Globus pallidus (tissue), 1 donor: Measurements from ENCODE around the gene FLRT3.

Experiments
- DNase-seq: peaks from one replicate; pipeline ENCODE4 v3.0.0-alpha.2; 2015; ENCODE audit warnings: low spot score

Gene FLRT3

DNA sequence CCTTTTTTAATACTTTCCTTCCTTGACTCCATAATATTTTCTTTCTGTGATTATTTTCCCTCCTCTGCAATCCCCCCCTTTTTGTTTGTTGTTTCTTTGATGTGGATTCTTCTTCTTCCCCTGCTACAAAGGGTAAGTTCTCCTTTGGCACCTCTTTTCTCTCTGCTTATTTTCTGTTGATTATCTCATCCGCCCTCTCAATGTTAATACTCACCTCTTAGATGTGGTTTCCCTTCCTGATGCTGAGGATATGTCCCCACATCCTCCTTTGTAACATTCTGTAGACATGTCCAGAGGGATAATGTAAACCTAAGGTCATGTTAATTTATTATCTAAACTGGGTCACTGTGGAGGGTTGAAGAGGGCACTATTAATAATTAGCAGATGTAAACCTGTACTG lies 17.7 kb downstream of the FLRT3 start:
- DNase-seq = no peak

DNA sequence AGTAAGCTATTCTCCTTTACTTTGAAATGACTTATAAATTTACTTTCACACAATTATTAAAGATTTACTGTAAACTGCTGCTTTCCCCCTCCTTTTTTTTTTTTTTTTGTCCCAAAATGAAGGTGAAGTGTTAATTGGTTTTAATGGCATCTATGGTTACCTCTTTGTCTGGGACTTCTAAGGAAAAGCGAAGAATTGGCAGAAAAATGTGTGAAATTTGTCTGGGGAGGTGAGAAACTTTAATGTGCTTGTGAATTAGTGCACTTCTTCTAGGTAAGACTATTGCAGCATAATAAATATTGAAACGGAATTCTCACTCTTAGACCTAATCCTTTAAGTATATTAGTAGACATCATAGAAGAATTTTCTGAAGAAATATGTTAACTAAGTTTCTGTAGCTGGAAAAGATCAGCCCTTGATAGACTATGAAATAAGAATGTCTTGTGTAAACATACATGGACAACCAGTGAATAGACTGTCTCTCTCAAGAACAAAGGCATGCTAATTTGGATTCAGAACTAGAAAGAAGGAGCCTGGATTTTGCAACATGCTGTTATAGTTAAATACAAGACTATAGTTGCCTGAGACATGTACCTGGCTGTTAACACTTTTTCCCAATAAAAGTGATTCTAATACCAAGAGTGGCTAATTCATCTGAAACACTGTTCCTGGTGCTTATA lies 23.9 kb downstream of the FLRT3 start:
- DNase-seq = no peak

DNA sequence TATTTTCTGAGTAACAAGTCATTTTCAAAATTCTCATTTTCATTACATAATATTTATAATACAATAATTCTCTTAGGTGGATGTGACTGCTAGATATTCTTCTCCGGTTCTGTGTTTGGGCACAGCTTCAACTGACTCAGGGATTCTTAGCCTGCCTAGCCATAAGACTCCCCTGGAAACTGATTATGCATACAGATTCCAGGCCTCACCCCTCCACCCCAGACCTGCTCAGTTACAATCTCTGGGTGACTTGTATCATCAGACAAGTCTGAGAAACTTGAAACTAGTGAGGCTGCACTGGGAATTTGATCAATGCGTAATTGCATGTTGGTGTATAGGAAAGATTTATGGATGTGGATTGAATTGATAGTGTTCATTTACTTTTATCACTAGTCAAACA lies 25.4 kb downstream of the FLRT3 start:
- no peak for DNase-seq

DNA sequence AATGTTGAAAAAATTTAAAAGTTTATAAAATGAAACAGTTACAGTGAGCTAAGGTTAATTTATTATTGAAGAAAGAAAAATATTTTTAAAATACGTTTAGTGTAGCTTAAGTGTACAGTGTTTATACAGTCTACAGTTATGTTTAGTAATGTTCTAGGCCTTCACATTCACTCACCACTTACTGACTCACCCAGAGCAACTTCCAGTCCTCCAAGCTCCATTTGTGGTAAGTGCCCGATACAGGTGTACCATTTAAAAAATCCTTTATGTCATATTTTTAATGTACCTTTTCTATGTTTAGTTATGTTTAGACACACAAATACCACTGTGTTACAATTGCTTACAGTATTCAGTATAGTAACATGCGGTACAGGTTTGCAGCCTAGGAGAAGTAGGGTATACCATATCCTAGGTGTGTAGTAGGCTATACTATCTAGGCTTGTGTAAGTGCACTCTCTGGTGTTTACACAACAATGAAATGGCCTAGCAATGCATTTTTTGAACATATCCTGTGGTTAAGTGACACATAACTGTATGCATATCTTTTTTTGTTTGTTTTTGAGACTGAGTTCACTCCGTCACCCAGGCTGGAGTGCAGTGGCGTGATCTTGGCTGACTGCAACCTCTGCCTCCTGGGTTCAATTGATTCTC lies 26.3 kb downstream of the FLRT3 start:
- no peak for DNase-seq

DNA sequence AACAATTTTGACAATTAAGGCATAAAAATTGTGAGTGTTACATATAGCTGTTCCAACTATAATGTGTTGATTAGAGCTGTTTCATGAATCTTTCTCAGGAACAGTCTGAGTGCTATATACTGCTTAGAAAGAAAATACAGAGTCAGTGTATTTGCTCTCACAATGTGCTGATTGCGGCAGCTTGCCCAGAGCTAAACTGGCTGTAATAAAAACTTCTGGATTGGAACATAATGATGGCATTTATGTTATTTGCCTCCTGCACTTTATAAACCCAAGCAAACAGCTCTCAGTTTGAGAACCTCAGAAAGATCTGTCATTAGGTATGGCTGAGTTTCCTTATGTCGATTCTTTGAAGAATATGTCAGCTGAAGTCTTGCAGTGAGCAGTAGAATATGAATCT lies 29.5 kb downstream of the FLRT3 start:
- no peak for DNase-seq

DNA sequence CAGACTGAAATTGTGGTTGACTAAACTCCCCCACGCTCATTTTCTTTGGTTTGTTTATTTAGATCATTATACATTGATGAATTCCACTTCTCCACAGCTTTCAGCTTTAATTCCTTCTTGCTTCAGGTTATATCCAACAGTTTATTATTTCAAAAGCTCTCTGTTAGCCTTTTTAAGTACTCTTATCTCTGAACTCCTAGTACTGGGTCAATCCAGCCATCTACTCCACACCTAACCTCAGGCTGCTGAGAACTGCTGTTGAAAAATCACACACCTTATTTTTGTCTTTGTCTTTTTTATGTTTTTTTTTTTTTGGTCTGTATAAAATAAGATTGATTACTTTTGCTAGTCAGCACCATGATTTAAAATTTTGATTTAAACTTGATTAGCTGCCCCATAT lies 32.9 kb downstream of the FLRT3 start:
- DNase-seq = no peak

DNA sequence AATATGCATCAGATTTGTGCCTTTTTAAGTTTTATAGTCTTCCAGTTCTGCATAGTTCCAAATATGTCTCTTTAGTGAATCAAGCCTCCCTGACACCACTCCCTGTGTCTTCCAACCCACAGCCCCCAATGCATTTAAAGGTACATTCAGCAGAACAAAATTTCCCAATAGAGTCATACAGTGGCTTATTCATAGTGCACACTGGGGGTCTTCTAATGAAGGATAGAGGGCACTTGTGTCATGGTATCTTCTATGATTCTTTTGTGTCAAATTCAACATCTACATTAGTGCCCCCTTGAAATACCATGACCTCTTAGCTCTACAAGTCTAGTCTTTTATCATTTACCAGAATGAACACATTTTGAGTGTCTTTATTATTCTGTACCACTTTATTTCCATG lies 33.8 kb downstream of the FLRT3 start:
- DNase-seq = no peak

DNA sequence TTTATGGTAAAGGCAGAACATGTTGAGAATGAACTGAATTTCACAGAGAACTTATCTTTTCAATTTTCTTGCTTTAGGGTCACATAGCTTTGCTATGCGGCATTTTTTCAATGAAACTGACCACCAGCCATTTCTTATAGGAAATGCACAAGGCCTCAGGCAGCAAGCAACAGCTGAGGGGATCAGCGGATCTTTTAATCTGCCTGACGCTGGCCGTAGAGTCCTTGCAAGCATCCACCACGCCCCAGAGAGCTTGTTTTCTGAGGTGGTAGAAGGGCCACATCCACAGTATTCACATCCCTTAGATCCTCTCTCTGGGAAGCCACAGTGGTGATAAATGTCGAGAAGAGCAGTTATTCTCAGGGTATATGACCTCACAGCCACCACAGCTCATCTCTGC lies 34.3 kb downstream of the FLRT3 start:
- DNase-seq = no peak

DNA sequence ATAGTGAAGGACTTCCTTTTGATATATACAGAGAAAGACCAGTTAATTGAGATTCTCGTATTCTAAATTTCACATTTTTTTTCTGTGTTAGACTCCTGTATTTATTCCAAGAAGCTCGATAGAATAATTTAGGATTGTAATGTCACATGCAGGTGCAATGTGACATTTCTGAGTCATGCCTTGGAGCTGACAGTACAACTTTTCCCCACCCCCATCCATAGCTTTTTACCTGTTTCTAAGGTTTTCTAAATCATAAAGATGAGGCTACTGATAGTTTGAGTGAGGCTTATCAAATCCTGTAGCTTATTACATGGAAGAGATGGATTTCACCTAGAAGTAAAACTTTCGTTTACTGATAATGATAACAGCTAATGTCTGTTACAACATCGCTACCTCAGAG lies 37.6 kb downstream of the FLRT3 start:
- no peak for DNase-seq

DNA sequence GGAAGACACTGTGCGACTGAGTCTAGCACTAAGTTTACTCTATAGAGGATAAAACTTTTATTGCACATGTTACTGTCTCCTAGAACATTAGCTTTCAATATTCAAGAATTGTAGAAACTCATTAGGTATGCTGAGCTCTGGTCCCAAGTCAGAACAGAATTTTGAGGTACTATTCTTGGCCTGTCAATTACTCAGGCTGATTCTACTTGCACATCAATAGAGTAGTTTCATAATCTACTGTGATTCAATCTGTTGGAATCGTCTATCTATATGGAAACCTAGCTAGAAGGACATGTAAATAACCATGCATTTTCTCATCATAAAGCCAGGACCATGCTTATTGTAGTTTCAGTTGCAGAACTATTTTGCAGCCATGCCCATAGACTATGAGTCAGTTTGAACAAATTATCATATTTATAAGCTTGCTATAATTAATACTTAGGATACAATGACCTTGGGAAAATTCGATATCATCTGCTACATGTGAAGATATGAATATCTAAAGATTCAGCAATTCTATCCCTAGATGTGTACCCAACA lies 41.6 kb downstream of the FLRT3 start:
- no peak for DNase-seq

DNA sequence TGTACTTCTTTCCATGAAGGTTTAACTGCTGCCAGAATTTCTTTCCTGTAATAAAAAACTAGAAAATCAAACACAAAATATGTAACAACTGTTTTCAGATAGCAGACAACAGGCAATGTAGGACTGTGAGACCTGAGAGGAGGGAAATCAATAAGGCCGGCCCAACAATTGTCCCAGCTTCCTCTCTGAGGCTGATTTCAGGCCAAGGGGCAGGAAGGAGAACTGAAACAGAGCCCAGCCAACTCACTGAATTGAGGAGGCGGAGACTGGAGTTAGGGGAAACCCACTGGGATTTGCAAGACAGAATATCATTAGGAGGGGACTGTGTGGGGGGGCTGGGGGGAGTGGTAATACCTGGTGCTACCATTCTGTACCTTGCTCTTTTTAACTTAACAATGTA lies 42.2 kb downstream of the FLRT3 start:
- DNase-seq = no peak

DNA sequence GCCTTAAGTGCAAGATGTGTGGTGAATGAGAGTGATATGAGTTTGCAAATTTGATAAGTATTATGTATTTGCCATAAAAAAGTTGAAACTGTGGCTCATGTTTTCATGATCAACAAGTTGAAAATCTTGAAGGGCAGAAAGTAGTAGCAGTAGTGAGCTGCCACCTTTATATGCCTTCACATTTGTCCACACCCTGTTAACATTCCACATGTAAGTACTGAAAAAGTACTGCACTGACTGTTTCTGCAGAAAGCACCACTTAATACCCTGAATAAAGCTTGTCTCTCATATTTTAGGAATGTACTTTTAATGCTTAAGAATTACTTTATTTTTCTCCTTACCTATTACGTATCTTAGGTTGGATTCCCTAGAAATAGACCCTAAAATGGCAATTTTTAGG lies 45.9 kb downstream of the FLRT3 start:
- no peak for DNase-seq

DNA sequence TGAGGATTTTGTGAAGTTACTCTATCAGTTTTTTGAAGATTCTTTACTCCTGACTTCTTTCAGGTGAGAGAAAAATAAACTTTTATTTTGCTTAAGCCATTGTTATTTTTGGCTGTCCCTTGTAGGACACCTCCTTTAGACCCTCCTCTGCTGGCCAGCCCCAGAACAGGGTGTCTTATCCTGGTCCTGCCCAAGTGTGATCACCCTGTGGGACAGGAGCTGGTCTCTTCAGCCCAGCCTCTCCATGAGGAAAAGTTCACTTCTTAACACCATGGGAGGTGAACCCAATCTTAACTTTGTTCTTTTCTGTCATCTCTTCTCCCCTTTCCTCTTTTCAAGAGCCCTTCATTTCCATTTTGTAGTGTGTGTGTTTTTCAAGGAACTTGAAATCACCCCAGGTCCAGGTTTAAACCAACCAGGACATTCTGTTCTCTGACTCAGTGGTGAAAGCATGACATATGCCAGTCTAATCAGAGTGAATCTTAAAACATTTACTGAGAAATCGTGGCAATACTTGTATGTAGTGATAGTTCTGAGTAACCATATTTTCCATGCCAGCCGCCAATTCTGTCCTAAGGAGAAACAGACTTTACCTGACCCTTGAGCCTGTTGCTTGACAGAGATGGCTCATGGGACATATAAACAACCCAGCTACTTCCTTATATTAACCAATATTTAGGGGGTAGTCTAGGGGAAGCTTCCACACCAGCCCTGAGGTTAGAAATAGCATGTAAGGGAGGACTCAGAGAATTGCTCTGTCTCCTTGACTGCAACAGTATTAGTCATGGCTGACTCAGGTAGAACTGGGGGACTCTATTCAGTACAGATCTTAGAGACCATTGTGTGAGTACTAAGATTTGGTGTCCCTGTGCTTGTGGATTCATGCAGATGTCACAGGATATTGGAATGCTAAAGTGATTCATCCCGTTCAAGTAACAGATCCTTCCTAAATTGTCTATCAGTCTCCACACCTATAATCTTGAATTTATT lies 48.8 kb downstream of the FLRT3 start:
- DNase-seq = no peak

DNA sequence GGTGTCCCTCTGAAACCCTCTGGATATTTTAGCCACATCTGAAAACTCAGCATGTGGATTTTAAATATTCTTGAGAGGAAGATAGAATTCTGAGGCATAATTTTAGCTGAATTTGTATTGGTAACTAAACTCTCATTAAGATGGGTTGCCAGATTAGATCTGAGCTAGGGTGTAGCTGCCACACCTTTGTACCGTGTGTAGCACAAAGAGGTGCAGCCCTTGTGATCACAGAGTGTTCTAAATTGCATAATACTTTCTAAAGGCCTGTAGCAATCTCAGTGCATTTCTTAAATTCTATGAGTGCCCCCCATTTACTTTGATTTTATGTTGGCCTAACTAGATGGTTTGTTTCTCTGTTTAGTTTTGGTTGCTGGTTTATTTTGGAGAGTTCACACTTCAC lies 53.0 kb downstream of the FLRT3 start:
- DNase-seq = no peak

DNA sequence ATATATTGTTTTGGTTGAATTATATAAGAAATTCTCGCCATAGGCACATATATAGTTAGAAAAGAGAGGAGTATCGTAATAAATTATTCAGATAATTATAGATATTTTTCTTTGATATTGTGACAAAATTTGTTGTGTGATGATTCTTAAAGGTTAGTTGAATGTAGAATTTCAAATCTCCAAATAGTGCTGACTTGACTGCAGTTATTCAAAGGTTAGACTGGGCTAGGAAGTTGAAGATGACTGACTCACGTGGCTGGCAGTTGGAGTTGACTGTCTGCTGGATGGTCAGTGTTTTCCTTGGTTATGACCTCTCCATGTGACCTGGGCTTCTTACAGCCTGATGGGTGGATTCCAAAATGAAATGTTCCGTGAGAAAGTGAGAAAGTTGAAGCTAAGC lies 55.3 kb downstream of the FLRT3 start:
- no peak for DNase-seq
